Measurements from ENCODE around the gene CDHR5.
A peak's percentile ranks its signal among the peaks of the same experiment; 100 is the strongest.

Gene CDHR5

DNA sequence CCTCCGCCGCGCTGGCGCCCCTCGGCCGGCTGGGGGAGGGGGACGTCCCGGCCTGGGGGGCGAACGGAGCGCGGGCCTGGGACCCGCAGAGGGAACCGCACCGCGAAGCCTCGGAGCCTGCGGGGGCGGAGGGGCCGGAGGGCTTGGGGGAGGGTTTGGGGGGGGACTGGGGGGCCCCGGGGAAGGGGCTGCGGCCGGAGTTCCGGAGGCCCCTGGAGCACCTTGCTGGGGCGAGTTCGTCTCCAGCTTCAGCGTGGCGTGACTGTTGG is 2.5 kb upstream of the CDHR5 start:
- Histone ChIP-seq H3K27ac (no peak overlapping the region), H3K9me3 (ENCODE audit: severe bottlenecking) (no peaks in the 10 kb centered on the region), H3K36me3 (no peaks in the 10 kb centered on the region; the same call in 1 of the 2 replicates), H3K27me3 (ENCODE audit: insufficient read depth, low read depth, severe bottlenecking) (no peaks in the 10 kb centered on the region), H3K4me3 (ENCODE audit: low read depth, low read length) (no peak overlapping the region)
- TF ChIP-seq, protein P1, sequence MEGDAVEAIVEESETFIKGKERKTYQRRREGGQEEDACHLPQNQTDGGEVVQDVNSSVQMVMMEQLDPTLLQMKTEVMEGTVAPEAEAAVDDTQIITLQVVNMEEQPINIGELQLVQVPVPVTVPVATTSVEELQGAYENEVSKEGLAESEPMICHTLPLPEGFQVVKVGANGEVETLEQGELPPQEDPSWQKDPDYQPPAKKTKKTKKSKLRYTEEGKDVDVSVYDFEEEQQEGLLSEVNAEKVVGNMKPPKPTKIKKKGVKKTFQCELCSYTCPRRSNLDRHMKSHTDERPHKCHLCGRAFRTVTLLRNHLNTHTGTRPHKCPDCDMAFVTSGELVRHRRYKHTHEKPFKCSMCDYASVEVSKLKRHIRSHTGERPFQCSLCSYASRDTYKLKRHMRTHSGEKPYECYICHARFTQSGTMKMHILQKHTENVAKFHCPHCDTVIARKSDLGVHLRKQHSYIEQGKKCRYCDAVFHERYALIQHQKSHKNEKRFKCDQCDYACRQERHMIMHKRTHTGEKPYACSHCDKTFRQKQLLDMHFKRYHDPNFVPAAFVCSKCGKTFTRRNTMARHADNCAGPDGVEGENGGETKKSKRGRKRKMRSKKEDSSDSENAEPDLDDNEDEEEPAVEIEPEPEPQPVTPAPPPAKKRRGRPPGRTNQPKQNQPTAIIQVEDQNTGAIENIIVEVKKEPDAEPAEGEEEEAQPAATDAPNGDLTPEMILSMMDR (IDR thresholded peaks at IDR 0.05; ENCODE audit: low read depth, low read length), result no peak
- no peak for DNase-seq

- TF ChIP-seq, protein P1 (IDR thresholded peaks at IDR 0.05; ENCODE audit: low read depth, low read length), result no peak
- DNase-seq, result peak; percentile 6
- Histone ChIP-seq H3K4me3 (ENCODE audit: low read depth, low read length) (no peak within 1 kb of the TSS), H3K27me3 (ENCODE audit: insufficient read depth, low read depth, severe bottlenecking) (no peaks in the 10 kb centered on the region), H3K9me3 (ENCODE audit: severe bottlenecking) (no peaks in the 10 kb centered on the region), H3K36me3 (no peaks in the 10 kb centered on the region; the same call in 1 of the 2 replicates), H3K27ac (no peak within 1 kb of the TSS)
Observed at GRCh38 chr11:626475-627307, 1.9 kb upstream of the CDHR5 start, which contains the start of gene SCT. SCT (minus strand) TSS chr11:627181; CDS start chr11:627143, 38 bp downstream.

- Histone ChIP-seq H3K4me3 (ENCODE audit: low read depth, low read length) (peak overlapping the region; percentile 1; the same call in 1 of the 2 replicates), H3K9me3 (ENCODE audit: severe bottlenecking) (no peaks in the 10 kb centered on the region), H3K27me3 (ENCODE audit: insufficient read depth, low read depth, severe bottlenecking) (no peaks in the 10 kb centered on the region), H3K36me3 (no peaks in the 10 kb centered on the region; the same call in 1 of the 2 replicates), H3K27ac (no peak overlapping the region)
- TF ChIP-seq, protein P1 (IDR thresholded peaks at IDR 0.05; ENCODE audit: low read depth, low read length), result no peak
- peak; percentile 10 for DNase-seq
Observed at GRCh38 chr11:625636-626268, 997 bp upstream of the CDHR5 start.

- Histone ChIP-seq H3K36me3 (no peaks in the 10 kb centered on the region; the same call in 1 of the 2 replicates), H3K4me3 (ENCODE audit: low read depth, low read length) (no peak overlapping the region), H3K27me3 (ENCODE audit: insufficient read depth, low read depth, severe bottlenecking) (no peaks in the 10 kb centered on the region), H3K9me3 (ENCODE audit: severe bottlenecking) (no peaks in the 10 kb centered on the region), H3K27ac (no peak overlapping the region)
- peak; percentile 15 for DNase-seq
- TF ChIP-seq, protein P1 (IDR thresholded peaks at IDR 0.05; ENCODE audit: low read depth, low read length), result no peak
Observed at GRCh38 chr11:623999-624704, 603 bp downstream of the CDHR5 start.

- no peaks in the 10 kb centered on the region for H3K27me3 ChIP-seq (ENCODE audit: insufficient read depth, low read depth, severe bottlenecking)
- H3K27ac ChIP-seq, result no peak overlapping the region
- no peak overlapping the region for H3K4me3 ChIP-seq (ENCODE audit: low read depth, low read length)
- no peak for DNase-seq
- H3K36me3 ChIP-seq, result no peaks in the 10 kb centered on the region; the same call in 1 of the 2 replicates
- TF ChIP-seq, protein P1 (IDR thresholded peaks at IDR 0.05; ENCODE audit: low read depth, low read length), result no peak
- no peaks in the 10 kb centered on the region for H3K9me3 ChIP-seq (ENCODE audit: severe bottlenecking)
Observed at GRCh38 chr11:623349-623869, 1.3 kb downstream of the CDHR5 start.

Measured in WERI-Rb-1 (cell line).